ENCODE measurements around the gene F2RL1. TPM values are rescaled to one million over a fixed set of nuclear protein-coding genes. Genes with fewer than 3 reads are reported as not detected.
"Not testable (repeated sequence)": the region's sequence is repeated elsewhere in the genome, so short reads cannot be mapped to it uniquely, and the experiment has no call there.

The F2RL1 gene
- 0.09 and 0.16 TPM in 2 replicates for total RNA-seq

- no peak within 1 kb of the TSS for H3K27ac Mint-ChIP-seq
- peak within 1 kb of the TSS; percentile 67 for H3K4me3 Mint-ChIP-seq (ENCODE audit: low read depth)
- peaks cover 67% of the 10 kb centered on the region for H3K27me3 Mint-ChIP-seq (ENCODE audit: low read depth)
- H3K9me3 Mint-ChIP-seq = no peaks in the 10 kb centered on the region
- intact Hi-C loops (cut with micrococcal nuclease) = no loop called here
- no peaks in the 10 kb centered on the region for H3K36me3 Mint-ChIP-seq (ENCODE audit: low read depth)
- no peak for DNase-seq (ENCODE audit: low spot score)
- peaks cover 4% of the 10 kb centered on the region for H3K4me1 Mint-ChIP-seq (ENCODE audit: low read depth)
These were observed at the start of gene F2RL1 for GRCh38 chr5:76818844-76819831. F2RL1 (plus strand) TSS chr5:76819030; CDS start chr5:76819183, 153 bp downstream.

GRCh38 chr5:76771041-76771440 is 47.8 kb upstream of the F2RL1 start:
- intact Hi-C loops (cut with micrococcal nuclease); H3K27ac Mint-ChIP-seq: not testable (repeated sequence)

GRCh38 chr5:76771705-76772405 is 47.0 kb upstream of the F2RL1 start:
- no peak overlapping the region for H3K4me3 Mint-ChIP-seq (ENCODE audit: low read depth)
- peaks cover 5% of the 10 kb centered on the region for H3K4me1 Mint-ChIP-seq (ENCODE audit: low read depth)
- no peaks in the 10 kb centered on the region for H3K27me3 Mint-ChIP-seq (ENCODE audit: low read depth)
- intact Hi-C loops (cut with micrococcal nuclease) = no loop called here
- no peak for DNase-seq (ENCODE audit: low spot score)
- no peaks in the 10 kb centered on the region for H3K9me3 Mint-ChIP-seq
- H3K27ac Mint-ChIP-seq = no peak overlapping the region
- H3K36me3 Mint-ChIP-seq (ENCODE audit: low read depth) = no peaks in the 10 kb centered on the region

More at GRCh38 chr5:76771041-76771440, 47.8 kb upstream of the F2RL1 start:
- H3K4me1 Mint-ChIP-seq (ENCODE audit: low read depth); DNase-seq (ENCODE audit: low spot score); H3K36me3 Mint-ChIP-seq (ENCODE audit: low read depth); H3K4me3 Mint-ChIP-seq (ENCODE audit: low read depth); H3K9me3 Mint-ChIP-seq; H3K27me3 Mint-ChIP-seq (ENCODE audit: low read depth): not testable (repeated sequence)

- Mint-ChIP-seq H3K27ac (no peak overlapping the region), H3K27me3 (ENCODE audit: low read depth) (no peaks in the 10 kb centered on the region), H3K9me3 (no peaks in the 10 kb centered on the region), H3K4me3 (ENCODE audit: low read depth) (no peak overlapping the region), H3K36me3 (ENCODE audit: low read depth) (no peaks in the 10 kb centered on the region), H3K4me1 (ENCODE audit: low read depth) (peaks cover 5% of the 10 kb centered on the region)
- DNase-seq (ENCODE audit: low spot score) = no peak
- intact Hi-C loops (cut with micrococcal nuclease) = no loop called here
These were observed 42.9 kb upstream of the F2RL1 start for GRCh38 chr5:76775921-76776320.

- H3K9me3 Mint-ChIP-seq = no peaks in the 10 kb centered on the region
- no peaks in the 10 kb centered on the region for H3K27me3 Mint-ChIP-seq (ENCODE audit: low read depth)
- no peak overlapping the region for H3K27ac Mint-ChIP-seq
- H3K4me3 Mint-ChIP-seq (ENCODE audit: low read depth) = no peak overlapping the region
- intact Hi-C loops (cut with micrococcal nuclease) = no loop called here
- no peaks in the 10 kb centered on the region for H3K36me3 Mint-ChIP-seq (ENCODE audit: low read depth)
- H3K4me1 Mint-ChIP-seq (ENCODE audit: low read depth) = peaks cover 5% of the 10 kb centered on the region
- no peak for DNase-seq (ENCODE audit: low spot score)
These were observed 42.4 kb upstream of the F2RL1 start for GRCh38 chr5:76776391-76776790.

- H3K9me3 Mint-ChIP-seq; H3K36me3 Mint-ChIP-seq (ENCODE audit: low read depth); DNase-seq (ENCODE audit: low spot score); H3K27ac Mint-ChIP-seq; H3K4me3 Mint-ChIP-seq (ENCODE audit: low read depth); H3K4me1 Mint-ChIP-seq (ENCODE audit: low read depth); H3K27me3 Mint-ChIP-seq (ENCODE audit: low read depth); intact Hi-C loops (cut with micrococcal nuclease): not testable (repeated sequence)
These were observed 38.2 kb upstream of the F2RL1 start for GRCh38 chr5:76780616-76781015.

GRCh38 chr5:76781775-76782174 is 37.1 kb upstream of the F2RL1 start:
- intact Hi-C loops (cut with micrococcal nuclease) = no loop called here
- Mint-ChIP-seq H3K4me1 (ENCODE audit: low read depth) (no peaks in the 10 kb centered on the region), H3K9me3 (no peaks in the 10 kb centered on the region), H3K27ac (no peak overlapping the region), H3K27me3 (ENCODE audit: low read depth) (peaks cover 9% of the 10 kb centered on the region), H3K4me3 (ENCODE audit: low read depth) (no peak overlapping the region), H3K36me3 (ENCODE audit: low read depth) (no peaks in the 10 kb centered on the region)
- no peak for DNase-seq (ENCODE audit: low spot score)

- H3K9me3 Mint-ChIP-seq = no peaks in the 10 kb centered on the region
- no peak overlapping the region for H3K27ac Mint-ChIP-seq
- intact Hi-C loops (cut with micrococcal nuclease) = no loop called here
- H3K27me3 Mint-ChIP-seq (ENCODE audit: low read depth) = peaks cover 9% of the 10 kb centered on the region
- no peak for DNase-seq (ENCODE audit: low spot score)
- H3K4me1 Mint-ChIP-seq (ENCODE audit: low read depth) = no peaks in the 10 kb centered on the region
- no peaks in the 10 kb centered on the region for H3K36me3 Mint-ChIP-seq (ENCODE audit: low read depth)
- no peak overlapping the region for H3K4me3 Mint-ChIP-seq (ENCODE audit: low read depth)
These were observed 36.4 kb upstream of the F2RL1 start for GRCh38 chr5:76782444-76782843.

- H3K27me3 Mint-ChIP-seq (ENCODE audit: low read depth) = peaks cover 7% of the 10 kb centered on the region
- H3K9me3 Mint-ChIP-seq = no peaks in the 10 kb centered on the region
- DNase-seq (ENCODE audit: low spot score) = no peak
- H3K36me3 Mint-ChIP-seq (ENCODE audit: low read depth) = peaks cover 4% of the 10 kb centered on the region
- H3K4me3 Mint-ChIP-seq (ENCODE audit: low read depth) = no peak overlapping the region
- H3K4me1 Mint-ChIP-seq (ENCODE audit: low read depth) = peaks cover 15% of the 10 kb centered on the region
- intact Hi-C loops (cut with micrococcal nuclease) = no loop called here
- no peak overlapping the region for H3K27ac Mint-ChIP-seq
These were observed 31.6 kb upstream of the F2RL1 start for GRCh38 chr5:76787237-76787636.

- H3K27ac Mint-ChIP-seq = no peak overlapping the region
- H3K27me3 Mint-ChIP-seq (ENCODE audit: low read depth) = peaks cover 2% of the 10 kb centered on the region
- no peak overlapping the region for H3K4me3 Mint-ChIP-seq (ENCODE audit: low read depth)
- H3K9me3 Mint-ChIP-seq = no peaks in the 10 kb centered on the region
- DNase-seq (ENCODE audit: low spot score) = no peak
- intact Hi-C loops (cut with micrococcal nuclease) = no loop called here
- peaks cover 15% of the 10 kb centered on the region for H3K4me1 Mint-ChIP-seq (ENCODE audit: low read depth)
- H3K36me3 Mint-ChIP-seq (ENCODE audit: low read depth) = peaks cover 4% of the 10 kb centered on the region
These were observed 30.5 kb upstream of the F2RL1 start for GRCh38 chr5:76788362-76788761.

- Mint-ChIP-seq H3K4me1 (ENCODE audit: low read depth) (peaks cover 15% of the 10 kb centered on the region), H3K27ac (peak overlapping the region; percentile 28)
- DNase-seq (ENCODE audit: low spot score); intact Hi-C loops (cut with micrococcal nuclease); H3K36me3 Mint-ChIP-seq (ENCODE audit: low read depth); H3K27me3 Mint-ChIP-seq (ENCODE audit: low read depth); H3K9me3 Mint-ChIP-seq; H3K4me3 Mint-ChIP-seq (ENCODE audit: low read depth): not testable (repeated sequence)
These were observed 29.6 kb upstream of the F2RL1 start for GRCh38 chr5:76789275-76789674.

GRCh38 chr5:76789991-76790581 is 28.7 kb upstream of the F2RL1 start:
- DNase-seq (ENCODE audit: low spot score) = no peak
- intact Hi-C loops (cut with micrococcal nuclease) = no loop called here
- Mint-ChIP-seq H3K36me3 (ENCODE audit: low read depth) (peaks cover 4% of the 10 kb centered on the region), H3K9me3 (no peaks in the 10 kb centered on the region), H3K27ac (peak overlapping the region; percentile 67), H3K27me3 (ENCODE audit: low read depth) (no peaks in the 10 kb centered on the region), H3K4me3 (ENCODE audit: low read depth) (no peak overlapping the region), H3K4me1 (ENCODE audit: low read depth) (peaks cover 15% of the 10 kb centered on the region)
